ENCODE results near the gene ZBP1.
A peak's percentile ranks its signal among the peaks of the same experiment; 100 is the strongest.

DNA sequence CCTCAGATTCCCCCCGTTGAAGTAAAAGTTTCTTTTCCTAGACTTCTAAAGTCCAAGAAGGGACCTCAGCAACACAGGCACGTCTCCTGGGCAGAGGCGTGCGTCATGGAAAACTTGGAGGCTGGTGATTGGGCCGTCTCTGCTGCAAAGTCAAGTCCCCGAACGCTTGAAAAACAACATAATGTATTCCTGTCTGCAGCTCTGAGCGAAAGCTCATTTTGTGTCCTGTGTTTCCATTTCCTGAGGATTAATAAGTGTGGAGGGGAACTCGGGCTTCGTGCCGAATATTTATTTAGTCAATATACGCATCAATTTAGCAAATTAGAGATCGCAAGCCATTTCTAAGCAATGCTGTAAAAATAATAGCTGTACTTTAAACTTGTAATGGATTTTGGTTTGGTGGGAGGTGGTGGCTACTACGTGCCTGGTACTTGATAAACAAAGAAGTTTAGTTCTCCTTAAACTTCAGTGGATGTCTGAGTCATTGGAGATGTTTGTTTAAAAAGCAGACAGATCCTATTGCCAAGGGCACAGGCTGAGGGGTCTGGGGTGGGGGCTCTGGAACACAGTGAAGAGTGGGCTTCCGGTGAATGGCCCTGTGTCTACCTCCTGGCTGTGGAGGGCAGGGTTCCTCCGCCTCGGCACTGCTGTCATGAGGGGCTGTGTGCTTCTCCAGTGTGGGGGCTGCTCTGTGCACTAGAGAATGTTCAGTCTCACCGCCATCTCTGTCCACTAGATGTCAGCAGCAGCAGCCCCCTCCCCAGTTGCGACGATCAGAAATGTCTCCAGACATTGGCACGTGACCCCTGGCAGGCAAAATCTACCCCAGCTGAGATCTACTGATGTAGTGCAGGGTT is 37.6 kb downstream of the ZBP1 start:
- TF ChIP-seq, protein P1, sequence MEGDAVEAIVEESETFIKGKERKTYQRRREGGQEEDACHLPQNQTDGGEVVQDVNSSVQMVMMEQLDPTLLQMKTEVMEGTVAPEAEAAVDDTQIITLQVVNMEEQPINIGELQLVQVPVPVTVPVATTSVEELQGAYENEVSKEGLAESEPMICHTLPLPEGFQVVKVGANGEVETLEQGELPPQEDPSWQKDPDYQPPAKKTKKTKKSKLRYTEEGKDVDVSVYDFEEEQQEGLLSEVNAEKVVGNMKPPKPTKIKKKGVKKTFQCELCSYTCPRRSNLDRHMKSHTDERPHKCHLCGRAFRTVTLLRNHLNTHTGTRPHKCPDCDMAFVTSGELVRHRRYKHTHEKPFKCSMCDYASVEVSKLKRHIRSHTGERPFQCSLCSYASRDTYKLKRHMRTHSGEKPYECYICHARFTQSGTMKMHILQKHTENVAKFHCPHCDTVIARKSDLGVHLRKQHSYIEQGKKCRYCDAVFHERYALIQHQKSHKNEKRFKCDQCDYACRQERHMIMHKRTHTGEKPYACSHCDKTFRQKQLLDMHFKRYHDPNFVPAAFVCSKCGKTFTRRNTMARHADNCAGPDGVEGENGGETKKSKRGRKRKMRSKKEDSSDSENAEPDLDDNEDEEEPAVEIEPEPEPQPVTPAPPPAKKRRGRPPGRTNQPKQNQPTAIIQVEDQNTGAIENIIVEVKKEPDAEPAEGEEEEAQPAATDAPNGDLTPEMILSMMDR (IDR thresholded peaks at IDR 0.05): peak in 1 of 3 donors; percentile 16
- TF ChIP-seq POLR2A (IDR thresholded peaks at IDR 0.05): no peak
